Trophoblast cell (in vitro differentiated cells and primary cell): ENCODE measurements around the gene CFAP91.
A peak's percentile ranks its signal among the peaks of the same experiment; 100 is the strongest.

Source experiments
- DNase-seq, 2 donors: peaks; one replicate each; pipeline ENCODE4 v3.0.0-alpha.2; 2016
- H2AFZ ChIP-seq: 2 replicates; pipeline ENCODE4 v1.6.1; 2013; ENCODE audit warnings: low read length, moderate library complexity, mild to moderate bottlenecking; ENCODE audit not compliant: insufficient read depth, poor library complexity
- H2AK5ac ChIP-seq: 2 replicates; pipeline ENCODE4 v1.6.1; 2013; ENCODE audit warnings: mild to moderate bottlenecking, low read length
- H2BK120ac ChIP-seq: 2 replicates; pipeline ENCODE4 v1.6.1; 2013; ENCODE audit warnings: low read length, mild to moderate bottlenecking, moderate library complexity; ENCODE audit not compliant: insufficient read depth, poor library complexity
- H2BK12ac ChIP-seq: 2 replicates; pipeline ENCODE4 v1.6.1; 2013; ENCODE audit warnings: mild to moderate bottlenecking, low read length, moderate library complexity
- H2BK5ac ChIP-seq: 2 replicates; pipeline ENCODE4 v1.6.1; 2013; ENCODE audit warnings: low read length, low read depth, moderate library complexity, mild to moderate bottlenecking; ENCODE audit not compliant: poor library complexity
- H3K14ac ChIP-seq: 2 replicates; pipeline ENCODE4 v1.6.1; 2013; ENCODE audit warnings: mild to moderate bottlenecking, low read length
- H3K18ac ChIP-seq: 2 replicates; pipeline ENCODE4 v1.6.1; 2013; ENCODE audit warnings: mild to moderate bottlenecking, low read length
- H3K23ac ChIP-seq: 2 replicates; pipeline ENCODE4 v1.6.1; 2013; ENCODE audit warnings: low read length
- H3K27ac ChIP-seq: 2 replicates; pipeline ENCODE4 v1.5.1; 2013; ENCODE audit warnings: low read depth, mild to moderate bottlenecking, inconsistent platforms, low read length, moderate library complexity
- H3K27me3 ChIP-seq: 2 replicates; pipeline ENCODE4 v1.6.1; 2013; ENCODE audit warnings: inconsistent platforms, mild to moderate bottlenecking, low read length, moderate library complexity; ENCODE audit not compliant: insufficient read depth
- H3K36me3 ChIP-seq, 2 experiments: 1 replicate in 1 of 2; 2 replicates in 1 of 2; pipeline ENCODE4 v1.6.1; 2013; ENCODE audit warnings: low read length in 2 of 2, mild to moderate bottlenecking in 2 of 2, moderate library complexity in 1 of 2; ENCODE audit not compliant: insufficient read depth in 2 of 2, control insufficient read depth in 1 of 2
- H3K4ac ChIP-seq: 2 replicates; pipeline ENCODE4 v1.6.1; 2013; ENCODE audit warnings: low read depth, mild to moderate bottlenecking, low read length, moderate library complexity
- H3K4me1 ChIP-seq, 2 experiments: 1 replicate in 1 of 2; 2 replicates in 1 of 2; pipeline ENCODE4 v1.6.1; 2013; ENCODE audit warnings: low read length in 2 of 2, mild to moderate bottlenecking in 2 of 2, moderate library complexity in 1 of 2; ENCODE audit not compliant: insufficient read depth in 2 of 2, control insufficient read depth in 1 of 2
- H3K4me2 ChIP-seq: 2 replicates; pipeline ENCODE4 v1.6.1; 2013; ENCODE audit warnings: inconsistent platforms, mild to moderate bottlenecking, low read length, moderate library complexity
- H3K4me3 ChIP-seq: 2 replicates; pipeline ENCODE4 v1.5.1; 2013; ENCODE audit warnings: mild to moderate bottlenecking, low read depth, low read length, inconsistent platforms
- H3K79me1 ChIP-seq: one replicate; pipeline ENCODE4 v1.6.1; 2013; ENCODE audit warnings: low read length
- H3K79me2 ChIP-seq: 2 replicates; pipeline ENCODE4 v1.6.1; 2013; ENCODE audit warnings: low read length, mild to moderate bottlenecking; ENCODE audit not compliant: control insufficient read depth, insufficient read depth, poor library complexity
- H3K9ac ChIP-seq: 2 replicates; pipeline ENCODE4 v1.6.1; 2013; ENCODE audit warnings: mild to moderate bottlenecking, low read length
- H3K9me3 ChIP-seq: 2 replicates; pipeline ENCODE4 v1.6.1; 2013; ENCODE audit warnings: low read depth, mild to moderate bottlenecking, control low read depth, inconsistent platforms, low read length; ENCODE audit not compliant: insufficient read depth
- H4K12ac ChIP-seq: 2 replicates; pipeline ENCODE4 v1.6.1; 2013; ENCODE audit warnings: low read depth, mild to moderate bottlenecking, low read length, moderate library complexity
- H4K8ac ChIP-seq: 2 replicates; pipeline ENCODE4 v1.6.1; 2013; ENCODE audit warnings: low read depth, mild to moderate bottlenecking, low read length, moderate library complexity
- H4K91ac ChIP-seq: one replicate; pipeline ENCODE4 v1.6.1; 2013; ENCODE audit warnings: low read depth, mild to moderate bottlenecking, low read length, moderate library complexity
- whole genome bisulfite sequencing: extraction: QIAGEN DNeasy Blood & Tissue Kit; methylation state at CpG from one replicate; pipeline ENCODE4 v1.1.7; 2013; ENCODE audit warnings: missing lambda C conversion rate; ENCODE audit not compliant: insufficient read length, insufficient coverage; ENCODE audit errors: extremely low coverage; 5-methylcytosine and 5-hydroxymethylcytosine counted together

Gene CFAP91

GRCh38 chr3:119664370-119664769 lies 38.5 kb upstream of the CFAP91 start:
- peaks cover 0 to 1% of the 10 kb centered on the region in 2 experiments for H3K36me3 ChIP-seq
- H3K4me3 ChIP-seq = no peak overlapping the region
- peaks cover 36% of the 10 kb centered on the region for H3K79me1 ChIP-seq
- H3K14ac ChIP-seq = no peak overlapping the region
- no peak overlapping the region for H4K8ac ChIP-seq
- H4K91ac ChIP-seq = peak overlapping the region; percentile 92
- peak overlapping the region; percentile 94 for H2BK12ac ChIP-seq
- peak overlapping the region; percentile 18 for H3K27ac ChIP-seq
- H3K4me2 ChIP-seq = no peak overlapping the region
- no peak overlapping the region for H3K23ac ChIP-seq
- peak overlapping the region; percentile 82 for H2BK120ac ChIP-seq
- H4K12ac ChIP-seq = no peak overlapping the region
- no CpG with 5 or more reads among the region's 4 CpGs for WGBS
- peaks cover 11% of the 10 kb centered on the region for H3K79me2 ChIP-seq
- peaks cover 21 to 26% of the 10 kb centered on the region in 2 experiments for H3K4me1 ChIP-seq
- no peaks in the 10 kb centered on the region for H3K27me3 ChIP-seq
- no peak overlapping the region for H2BK5ac ChIP-seq
- no peak overlapping the region for H3K9ac ChIP-seq
- peak overlapping the region; percentile 42 for H3K4ac ChIP-seq
- H3K18ac ChIP-seq = no peak overlapping the region
- H2AK5ac ChIP-seq = no peak overlapping the region
- no peak for DNase-seq
- H2AFZ ChIP-seq = no peak overlapping the region
- no peaks in the 10 kb centered on the region for H3K9me3 ChIP-seq

GRCh38 chr3:119664850-119665379 lies 37.9 kb upstream of the CFAP91 start:
- Histone ChIP-seq H2BK120ac (peak overlapping the region; percentile 30), H3K9ac (no peak overlapping the region), H3K14ac (peak overlapping the region; percentile 29), H3K18ac (peak overlapping the region; percentile 16), H3K4ac (no peak overlapping the region), H3K4me1 (peaks cover 16 to 22% of the 10 kb centered on the region in 2 experiments), H2BK5ac (peak overlapping the region; percentile 83), H3K27ac (peak overlapping the region; percentile 87), H2AK5ac (no peak overlapping the region), H3K23ac (no peak overlapping the region), H2BK12ac (no peak overlapping the region), H4K91ac (peak overlapping the region; percentile 79), H3K4me2 (no peak overlapping the region), H3K4me3 (no peak overlapping the region), H3K27me3 (no peaks in the 10 kb centered on the region), H3K79me1 (peaks cover 30% of the 10 kb centered on the region), H4K12ac (no peak overlapping the region), H3K79me2 (peaks cover 7% of the 10 kb centered on the region), H3K9me3 (no peaks in the 10 kb centered on the region), H4K8ac (no peak overlapping the region), H3K36me3 (peaks cover 0 to 1% of the 10 kb centered on the region in 2 experiments), H2AFZ (no peak overlapping the region)
- DNase-seq = no peak
- WGBS = no CpG with 5 or more reads among the region's 4 CpGs

GRCh38 chr3:119665954-119666559 lies 36.8 kb upstream of the CFAP91 start:
- Histone ChIP-seq H2BK120ac (no peak overlapping the region), H3K4ac (no peak overlapping the region), H4K91ac (no peak overlapping the region), H2AFZ (no peak overlapping the region), H3K4me3 (no peak overlapping the region), H3K36me3 (peaks cover 0 to 1% of the 10 kb centered on the region in 2 experiments), H3K79me1 (peaks cover 25% of the 10 kb centered on the region), H3K27me3 (no peaks in the 10 kb centered on the region), H2BK5ac (no peak overlapping the region), H2AK5ac (no peak overlapping the region), H3K79me2 (peaks cover 3% of the 10 kb centered on the region), H3K14ac (no peak overlapping the region), H4K12ac (no peak overlapping the region), H3K9me3 (no peaks in the 10 kb centered on the region), H3K27ac (no peak overlapping the region), H4K8ac (no peak overlapping the region), H3K18ac (no peak overlapping the region), H2BK12ac (peak overlapping the region; percentile 24), H3K9ac (no peak overlapping the region), H3K23ac (no peak overlapping the region), H3K4me1 (peaks cover 11 to 17% of the 10 kb centered on the region in 2 experiments), H3K4me2 (no peak overlapping the region)
- DNase-seq = no peak
- WGBS = no CpG with 5 or more reads among the region's 6 CpGs

- Histone ChIP-seq H2BK120ac (no peak overlapping the region), H4K91ac (no peak overlapping the region), H3K27ac (no peak overlapping the region), H3K4me2 (no peak overlapping the region), H3K4me1 (peaks cover 3 to 4% of the 10 kb centered on the region in 2 experiments), H3K79me1 (peaks cover 4% of the 10 kb centered on the region), H3K23ac (no peak overlapping the region), H2AK5ac (no peak overlapping the region), H3K18ac (no peak overlapping the region), H3K27me3 (no peaks in the 10 kb centered on the region), H3K4ac (no peak overlapping the region), H3K79me2 (no peaks in the 10 kb centered on the region), H3K4me3 (no peak overlapping the region), H2AFZ (no peak overlapping the region), H3K36me3 (peaks cover 9 to 17% of the 10 kb centered on the region in 2 experiments), H2BK12ac (no peak overlapping the region), H4K12ac (no peak overlapping the region), H4K8ac (no peak overlapping the region), H3K9ac (no peak overlapping the region), H3K9me3 (peaks cover 3% of the 10 kb centered on the region), H2BK5ac (no peak overlapping the region), H3K14ac (no peak overlapping the region)
- DNase-seq = no peak
- no CpG with 5 or more reads among the region's 5 CpGs for WGBS
These were observed 32.8 kb upstream of the CFAP91 start for GRCh38 chr3:119669906-119670570.
